ENCODE measurements around the gene GPR160.

GPR160 gene

DNA sequence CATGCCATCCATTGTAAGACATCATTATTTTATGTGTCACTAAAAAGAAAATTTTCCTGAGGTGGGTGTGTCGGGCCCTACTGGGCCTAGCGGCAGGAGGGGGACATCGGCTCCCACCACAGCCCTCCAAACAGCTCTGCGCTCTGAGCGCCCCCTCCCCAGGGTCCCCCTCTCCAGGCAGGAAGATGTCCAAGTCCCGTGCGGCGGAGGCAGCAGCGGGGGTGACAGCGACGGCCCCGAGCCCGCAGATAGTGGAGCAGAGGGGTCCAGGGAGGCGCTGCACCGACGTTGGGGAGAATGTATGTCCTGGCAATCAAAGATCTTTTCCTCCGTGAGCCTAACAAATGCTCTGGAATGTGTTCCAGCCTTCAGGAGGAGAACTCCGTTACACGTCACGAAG is 24.3 kb downstream of the GPR160 start:
- no peak overlapping the region for H3K4me3 ChIP-seq (ENCODE audit: low read depth, low read length)
- no peak for TF ChIP-seq CTCF (IDR thresholded peaks at IDR 0.05; ENCODE audit: control insufficient read depth, extremely low read depth, insufficient read depth)
- DNase-seq (ENCODE audit: low read depth): no peak

GRCh38 chr3:170062769-170063168 is 25.0 kb downstream of the GPR160 start:
- DNase-seq (ENCODE audit: low read depth): no peak
- no peak overlapping the region for H3K4me3 ChIP-seq (ENCODE audit: low read depth, low read length)
- no peak for TF ChIP-seq CTCF (IDR thresholded peaks at IDR 0.05; ENCODE audit: control insufficient read depth, extremely low read depth, insufficient read depth)

GRCh38 chr3:170063691-170064090 is 25.9 kb downstream of the GPR160 start:
- H3K4me3 ChIP-seq (ENCODE audit: low read depth, low read length): no peak overlapping the region
- no peak for TF ChIP-seq CTCF (IDR thresholded peaks at IDR 0.05; ENCODE audit: control insufficient read depth, extremely low read depth, insufficient read depth)
- DNase-seq (ENCODE audit: low read depth): no peak

DNA sequence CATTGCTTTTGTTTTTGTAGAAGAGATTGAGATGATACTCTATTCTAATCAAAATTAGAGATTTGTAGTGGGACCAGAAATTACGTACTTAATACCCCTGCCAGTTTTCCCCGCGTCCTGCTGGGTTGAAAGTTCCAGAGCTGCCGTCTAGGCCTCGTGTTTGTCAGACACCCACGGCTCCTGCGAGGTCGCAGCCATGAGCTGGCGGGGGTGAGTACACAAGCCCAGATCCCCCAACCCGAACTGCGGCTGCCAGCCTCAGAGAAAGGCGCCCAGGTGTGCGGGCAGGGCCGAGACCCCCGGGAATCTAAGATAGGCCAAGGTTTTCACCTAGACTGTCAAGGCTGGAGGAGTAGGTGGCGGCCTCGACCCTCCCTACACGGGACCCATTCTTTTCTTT is 26.3 kb downstream of the GPR160 start:
- DNase-seq (ENCODE audit: low read depth): no peak
- H3K4me3 ChIP-seq (ENCODE audit: low read depth, low read length): no peak overlapping the region
- TF ChIP-seq CTCF (IDR thresholded peaks at IDR 0.05; ENCODE audit: control insufficient read depth, extremely low read depth, insufficient read depth): no peak

DNA sequence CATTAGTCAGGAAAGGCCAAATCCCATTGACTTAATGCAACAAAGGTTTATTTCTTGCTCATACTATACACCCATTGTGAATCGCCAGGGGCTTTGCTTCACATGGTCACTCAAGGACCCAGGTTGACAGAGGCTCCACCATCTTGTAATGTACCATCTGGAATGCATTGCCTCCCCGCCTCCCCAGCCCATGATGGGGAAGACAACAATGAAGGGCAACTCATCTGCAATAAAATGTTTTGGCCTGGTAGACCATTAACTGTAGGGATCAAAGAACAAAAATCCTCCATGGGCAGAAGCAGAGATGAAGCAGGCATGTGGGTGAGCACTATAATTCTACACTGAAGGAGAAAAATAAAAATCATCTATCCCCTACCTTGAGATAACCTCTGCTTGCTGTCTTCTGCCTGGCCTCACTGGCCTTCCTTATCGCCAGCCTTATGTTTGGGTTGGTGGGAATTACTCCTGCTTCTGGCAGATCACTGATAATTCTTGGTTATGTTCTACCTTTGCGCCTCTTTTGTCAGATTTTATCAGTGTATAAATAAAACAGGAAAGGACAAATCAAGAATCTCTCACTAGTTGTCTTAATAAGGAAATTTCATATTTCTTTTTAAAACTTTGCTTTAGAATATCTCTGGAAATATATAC is 37.8 kb downstream of the GPR160 start:
- no peak for TF ChIP-seq CTCF (IDR thresholded peaks at IDR 0.05; ENCODE audit: control insufficient read depth, extremely low read depth, insufficient read depth)
- DNase-seq (ENCODE audit: low read depth): no peak
- H3K4me3 ChIP-seq (ENCODE audit: low read depth, low read length): no peak overlapping the region

DNA sequence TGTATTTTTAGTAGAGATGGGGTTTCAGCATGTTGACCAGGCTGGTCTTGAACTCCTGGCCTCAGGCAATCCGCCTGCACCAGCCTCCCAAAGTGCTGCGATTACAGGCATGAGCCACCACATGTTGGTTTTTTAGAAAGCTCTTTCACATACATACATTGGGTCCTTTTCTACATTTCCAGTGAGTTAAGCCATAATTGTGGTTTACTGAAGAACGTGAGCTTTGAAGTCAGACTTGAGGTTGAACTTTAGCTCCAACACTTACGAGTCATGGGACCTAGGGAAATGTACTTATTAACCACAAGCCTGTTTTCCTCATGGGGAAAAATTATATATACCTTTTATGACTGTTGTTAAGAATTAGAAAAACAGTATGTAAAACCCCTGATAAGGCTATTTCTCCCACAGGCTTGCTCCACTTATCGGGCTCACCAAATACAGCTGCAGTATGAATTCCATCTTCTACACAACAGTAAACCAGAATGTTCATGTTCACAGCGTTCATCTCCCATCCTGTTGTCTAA is 39.0 kb downstream of the GPR160 start:
- no peak overlapping the region for H3K4me3 ChIP-seq (ENCODE audit: low read depth, low read length)
- no peak for TF ChIP-seq CTCF (IDR thresholded peaks at IDR 0.05; ENCODE audit: control insufficient read depth, extremely low read depth, insufficient read depth)
- DNase-seq (ENCODE audit: low read depth): no peak

DNA sequence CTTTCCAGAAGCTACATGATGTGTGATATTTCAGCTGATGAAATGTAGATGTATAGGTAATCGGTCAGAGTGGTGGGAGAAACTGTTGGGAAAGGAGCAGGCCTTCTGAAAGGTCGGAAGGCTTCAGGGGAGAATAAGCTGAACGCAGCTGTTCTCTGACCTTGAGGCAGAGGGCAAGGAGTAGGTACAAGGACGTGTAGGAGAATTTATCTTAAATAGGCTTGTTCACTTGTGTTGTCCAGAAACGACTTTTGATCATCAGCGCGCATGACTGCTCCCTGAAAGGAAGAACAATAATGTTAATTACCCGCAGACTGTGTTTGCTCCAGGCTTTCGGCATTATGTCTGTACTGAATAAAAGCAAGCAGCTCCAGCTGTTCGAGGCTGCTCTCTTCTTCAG is 39.6 kb downstream of the GPR160 start:
- no peak for TF ChIP-seq CTCF (IDR thresholded peaks at IDR 0.05; ENCODE audit: control insufficient read depth, extremely low read depth, insufficient read depth)
- no peak overlapping the region for H3K4me3 ChIP-seq (ENCODE audit: low read depth, low read length)
- no peak for DNase-seq (ENCODE audit: low read depth)
